ENCODE data around the gene KCNMB3.

DNA sequence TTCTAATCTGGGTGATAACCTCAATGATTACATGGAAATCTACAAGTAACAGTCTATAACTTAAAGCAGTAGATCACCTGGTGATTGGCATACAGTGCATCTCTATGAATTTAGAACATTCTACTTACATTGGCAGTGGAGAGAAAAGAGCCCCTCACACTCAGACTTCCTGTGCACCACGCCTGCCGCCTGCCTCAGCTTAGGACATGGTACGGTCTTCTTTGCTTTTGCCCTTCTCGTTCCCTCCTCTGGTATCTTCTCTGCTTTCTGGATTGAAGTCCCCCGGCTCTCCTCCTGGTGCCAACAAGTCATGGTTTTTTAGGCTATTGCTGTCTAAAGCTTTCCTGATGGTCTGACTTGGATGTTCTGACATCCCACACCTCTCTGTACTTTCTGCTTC, 7.9 kb upstream of the KCNMB3 start:
- TF ChIP-seq POLR2A (IDR thresholded peaks at IDR 0.05), result no peak
- no peak for TF ChIP-seq CTCF (IDR thresholded peaks at IDR 0.05)

Data from body of pancreas (tissue), 4 donors.